Measurements from ENCODE around the gene GPR45. TPM values are rescaled to one million over a fixed set of nuclear protein-coding genes. Genes with fewer than 3 reads are reported as not detected.

GPR45 gene
- total RNA-seq, result not detected
- long read RNA-seq, result 0 reads

- intact Hi-C loops (cut with DNase I), result no loop called here
- DNase-seq (ENCODE audit: low spot score), result no peak
Observed at GRCh38 chr2:105241443-105241842, at the start of gene GPR45. GPR45 (plus strand) TSS chr2:105241743; CDS start chr2:105241859, 116 bp downstream.

- intact Hi-C loops (cut with DNase I), result no loop called here
- no peak for DNase-seq (ENCODE audit: low spot score)
Observed at GRCh38 chr2:105194022-105194675, 47.4 kb upstream of the GPR45 start.

- intact Hi-C loops (cut with DNase I), result no loop called here
- DNase-seq (ENCODE audit: low spot score), result no peak
Observed at GRCh38 chr2:105196651-105197050, 44.9 kb upstream of the GPR45 start.

- no peak for DNase-seq (ENCODE audit: low spot score)
- intact Hi-C loops (cut with DNase I), result no loop called here
Observed at GRCh38 chr2:105215586-105216192, 25.9 kb upstream of the GPR45 start.

GRCh38 chr2:105220604-105221003 lies 20.9 kb upstream of the GPR45 start:
- DNase-seq (ENCODE audit: low spot score), result no peak

GRCh38 chr2:105224444-105224843 lies 17.1 kb upstream of the GPR45 start:
- DNase-seq (ENCODE audit: low spot score), result no peak
- intact Hi-C loops (cut with DNase I), result no loop called here

More at GRCh38 chr2:105220604-105221003, 20.9 kb upstream of the GPR45 start:
- intact Hi-C loops (cut with DNase I), result no loop called here

GRCh38 chr2:105231232-105231619 lies 10.3 kb upstream of the GPR45 start:
- intact Hi-C loops (cut with DNase I), result no loop called here
- DNase-seq (ENCODE audit: low spot score), result no peak

GRCh38 chr2:105235388-105236059 lies 6.0 kb upstream of the GPR45 start:
- no peak for DNase-seq (ENCODE audit: low spot score)
- intact Hi-C loops (cut with DNase I), result loop anchor here (1.0 kb wide), 1 partner anchor 121 kb away; no protein-coding TSS in a partner anchor

GRCh38 chr2:105236060-105236424 lies 5.5 kb upstream of the GPR45 start:
- intact Hi-C loops (cut with DNase I), result loop anchor here (1.0 kb wide), 1 partner anchor 122 kb away; no protein-coding TSS in a partner anchor
- DNase-seq (ENCODE audit: low spot score), result no peak

- intact Hi-C loops (cut with DNase I), result no loop called here
- no peak for DNase-seq (ENCODE audit: low spot score)
Observed at GRCh38 chr2:105237045-105237765, 4.3 kb upstream of the GPR45 start.

GRCh38 chr2:105238664-105239240 lies 2.8 kb upstream of the GPR45 start:
- DNase-seq (ENCODE audit: low spot score), result no peak
- intact Hi-C loops (cut with DNase I), result no loop called here

GRCh38 chr2:105239924-105240323 lies 1.6 kb upstream of the GPR45 start:
- DNase-seq (ENCODE audit: low spot score), result no peak
- intact Hi-C loops (cut with DNase I), result no loop called here

GRCh38 chr2:105242286-105242993 lies 897 bp downstream of the GPR45 start:
- DNase-seq (ENCODE audit: low spot score), result no peak
- intact Hi-C loops (cut with DNase I), result no loop called here

GRCh38 chr2:105243961-105244360 lies 2.4 kb downstream of the GPR45 start:
- no peak for DNase-seq (ENCODE audit: low spot score)
- intact Hi-C loops (cut with DNase I), result no loop called here

- no peak for DNase-seq (ENCODE audit: low spot score)
- intact Hi-C loops (cut with DNase I), result no loop called here
Observed at GRCh38 chr2:105244451-105244850, 2.9 kb downstream of the GPR45 start.

GRCh38 chr2:105248316-105249070 lies 7.0 kb downstream of the GPR45 start:
- intact Hi-C loops (cut with DNase I), result no loop called here
- no peak for DNase-seq (ENCODE audit: low spot score)

- intact Hi-C loops (cut with DNase I), result no loop called here
- DNase-seq (ENCODE audit: low spot score), result no peak
Observed at GRCh38 chr2:105249181-105249580, 7.6 kb downstream of the GPR45 start.

- intact Hi-C loops (cut with DNase I), result no loop called here
- DNase-seq (ENCODE audit: low spot score), result no peak
Observed at GRCh38 chr2:105249891-105250290, 8.3 kb downstream of the GPR45 start.
